ENCODE measurements around the gene RALBP1.

GRCh38 chr18:9522952-9523351 is 47.6 kb downstream of the RALBP1 start:
- TF ChIP-seq CTCF (IDR thresholded peaks at IDR 0.05) = no peak
- TF ChIP-seq POLR2A (IDR thresholded peaks at IDR 0.05) = no peak

Data from Peyer's patch (tissue), 4 donors.